Ovary (tissue), 10 donors: ENCODE results near the gene HDHD3. TPM values are rescaled to one million over a fixed set of nuclear protein-coding genes. Genes with fewer than 3 reads are reported as not detected.

ENCODE experiments used
- DNase-seq, 5 donors: peaks; one replicate each; pipeline ENCODE4 v3.0.0-alpha.2; 2019 to 2020
- H3K27ac ChIP-seq, 2 donors: fragments of 200-600 bp; one replicate each; pipeline versions ENCODE4 v1.5.1 to v1.8.0; 2019 to 2022
- H3K27me3 ChIP-seq: fragments of 200-600 bp; one replicate; pipeline ENCODE4 v1.8.0; 2022
- H3K36me3 ChIP-seq: fragments of 200-600 bp; sonication (generic); one replicate; pipeline ENCODE4 v1.5.1; 2019
- H3K4me1 ChIP-seq: one replicate; pipeline ENCODE4 v1.8.1; 2013; ENCODE audit warnings: mild to moderate bottlenecking, moderate library complexity; ENCODE audit not compliant: insufficient read depth
- H3K4me3 ChIP-seq: fragments of 200-600 bp; sonication (generic); one replicate; pipeline ENCODE4 v1.5.1; 2017
- H3K9me3 ChIP-seq, 2 donors: fragments of 200-600 bp in 1 of 2; sonication (generic) in 1 of 2; one replicate each; pipeline versions ENCODE4 v1.5.1 to v1.8.1; 2013 to 2019; ENCODE audit warnings: mild to moderate bottlenecking in 1 of 2, moderate library complexity in 1 of 2
- CTCF ChIP-seq, 3 donors: fragments of 450-650 bp in 2 of 3; fragments of 200-600 bp in 1 of 3; IDR thresholded peaks; one replicate each; pipeline versions ENCODE4 v1.5.1 to v1.8.0; 2016 to 2022; ENCODE audit warnings: antibody characterized with exemption in 3 of 3, mild to moderate bottlenecking in 1 of 3
- EP300 ChIP-seq: sonication (generic); formaldehyde crosslinking; IDR thresholded peaks from one replicate; pipeline ENCODE4 v1.6.1; 2017; ENCODE audit warnings: antibody characterized with exemption
- POLR2A ChIP-seq: fragments of 450-650 bp; IDR thresholded peaks from one replicate; pipeline ENCODE4 v1.6.1; 2017; ENCODE audit warnings: antibody characterized with exemption, mild to moderate bottlenecking, moderate library complexity
- WGBS, 3 donors: extraction: QIAGEN DNeasy Blood & Tissue Kit in 1 of 3; methylation state at CpG; one replicate each; pipeline versions ENCODE4 v1.1.5 to v1.1.7; 2013 to 2017; 5-methylcytosine and 5-hydroxymethylcytosine counted together
- intact Hi-C, 4 donors: fragments of 100-400 bp; cut with DNase I; formaldehyde crosslinking; loops; one replicate each; pipeline versions ENCODE4 v1.11.0 to v1.15.1; 2022 to 2023
- long read RNA-seq, 3 donors: library from polyadenylated mRNA in 2 of 3; unstranded in 2 of 3; transcript quantifications; one replicate each; pipeline ENCODE4 v2.0.0 and lab custom pipeline, GENCODE V29; 2021 to 2026
- polyA plus RNA-seq, 2 donors: library from polyadenylated mRNA; stranded (reverse); fragments of 200-250 nt in 1 of 2; fragments of 350-450 nt in 1 of 2; fragmentation: Illumina TruSeq in 1 of 2; extraction: RNeasy Lipid Tissue Mini Kit (QIAGEN cat#74804) in 1 of 2; gene quantifications; one replicate each; pipeline ENCODE4 v1.2.3, GENCODE V29; 2013 to 2014
- total RNA-seq, 7 donors: library from RNA; depleted of rRNA in 2 of 7; stranded (reverse); fragments of >200 nt in 2 of 7; fragmentation: NEBNext Ultra II Directional in 3 of 7; extraction: Animal tissue kit (Norgen Biotek cat#: 25700) in 3 of 7; gene quantifications; one replicate each; pipeline versions ENCODE4 v1.1.0 to v1.2.4, GENCODE V29; 2016 to 2023
- donor health status: DM: no; HTN: no; CAD: no; lungs with moderate emphysema.
- donor health status: DM: no; HTN: no; CAD: no.
- donor health status: Bipolar disorder and iron deficiency.
- donor health status: DM: yes; HTN: yes; CAD: no.
- donor health status: DM: no; HTN: no; CAD: no.
- donor health status: DM: yes; HTN: yes; CAD: no.

Gene HDHD3, protein sequence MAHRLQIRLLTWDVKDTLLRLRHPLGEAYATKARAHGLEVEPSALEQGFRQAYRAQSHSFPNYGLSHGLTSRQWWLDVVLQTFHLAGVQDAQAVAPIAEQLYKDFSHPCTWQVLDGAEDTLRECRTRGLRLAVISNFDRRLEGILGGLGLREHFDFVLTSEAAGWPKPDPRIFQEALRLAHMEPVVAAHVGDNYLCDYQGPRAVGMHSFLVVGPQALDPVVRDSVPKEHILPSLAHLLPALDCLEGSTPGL
- total RNA-seq (10 to 100 TPM; 15.4 to 23.9 (median 21.1) TPM), polyA plus RNA-seq (10 to 100 TPM in 1 of 2 donors, 1 to 10 TPM in 1; 8.9 to 24.9 TPM)
- long read RNA-seq, donor 1, transcript HDHD3-202 (3 exons, 1,497 nt), result major isoform, 86 of 115 reads
- long read RNA-seq, donor 1, transcript HDHD3-203 (3 exons, 913 nt), result minor isoform, 24 of 115 reads
- long read RNA-seq, donor 1, partial matches to known transcripts, result 0 of 115 reads
- long read RNA-seq, donor 1, other reads (novel, unspliced or antisense), result 3 of 115 reads
- long read RNA-seq, donor 2, partial matches to known transcripts, result 0 of 3 reads
- long read RNA-seq, donor 2, other reads (novel, unspliced or antisense), result 0 of 3 reads
- long read RNA-seq, donor 3, transcript HDHD3-202 (3 exons, 1,497 nt), result major isoform, 9 of 24 reads
- long read RNA-seq, donor 3, transcript HDHD3-203 (3 exons, 913 nt), result major isoform, 9 of 24 reads
- long read RNA-seq, donor 3, partial matches to known transcripts, result 4 of 24 reads
- long read RNA-seq, donor 3, other reads (novel, unspliced or antisense), result 0 of 24 reads

- Histone ChIP-seq H3K36me3 (no peaks in the 10 kb centered on the region), H3K27ac (peak within 1 kb of the TSS; percentile 61 to 64), H3K4me1 (peaks cover 10% of the 10 kb centered on the region), H3K4me3 (peak within 1 kb of the TSS; percentile 53), H3K9me3 (no peaks in the 10 kb centered on the region), H3K27me3 (no peaks in the 10 kb centered on the region)
- TF ChIP-seq CTCF (IDR thresholded peaks at IDR 0.05) (no peak), EP300 (no peak), POLR2A (peak; percentile 65)
- intact Hi-C loops, result loop anchor here in 1 of 4 donors (5.0 kb wide), 1 partner anchor 35 kb away; the partner anchor contains the start of gene WDR31
- peak; percentile 82 to 90 (median 84) for DNase-seq
- 1% methylated on average over 55 to 74 of the region's 74 CpGs for WGBS, 3 donors
Observed at GRCh38 chr9:113376634-113377567, at the start of gene HDHD3. Gene HDHD3, minus strand, starts transcription at chr9:113376986. Its CDS starts 2,632 bp downstream, at chr9:113374354.

- no peaks in the 10 kb centered on the region for H3K4me1 ChIP-seq
- H3K36me3 ChIP-seq, result no peaks in the 10 kb centered on the region
- no peaks in the 10 kb centered on the region for H3K9me3 ChIP-seq
- intact Hi-C loops, result no loop called here
- 30 to 58% (median 44%) methylated on average over 2 of the region's 2 CpGs for WGBS, 3 donors
- no peaks in the 10 kb centered on the region for H3K27me3 ChIP-seq
- TF ChIP-seq POLR2A (no peak), CTCF (IDR thresholded peaks at IDR 0.05) (no peak), EP300 (no peak)
- no peak overlapping the region for H3K27ac ChIP-seq
- no peak for DNase-seq
- H3K4me3 ChIP-seq, result no peak overlapping the region
Observed at GRCh38 chr9:113425072-113425471, 48.3 kb upstream of the HDHD3 start.

DNA sequence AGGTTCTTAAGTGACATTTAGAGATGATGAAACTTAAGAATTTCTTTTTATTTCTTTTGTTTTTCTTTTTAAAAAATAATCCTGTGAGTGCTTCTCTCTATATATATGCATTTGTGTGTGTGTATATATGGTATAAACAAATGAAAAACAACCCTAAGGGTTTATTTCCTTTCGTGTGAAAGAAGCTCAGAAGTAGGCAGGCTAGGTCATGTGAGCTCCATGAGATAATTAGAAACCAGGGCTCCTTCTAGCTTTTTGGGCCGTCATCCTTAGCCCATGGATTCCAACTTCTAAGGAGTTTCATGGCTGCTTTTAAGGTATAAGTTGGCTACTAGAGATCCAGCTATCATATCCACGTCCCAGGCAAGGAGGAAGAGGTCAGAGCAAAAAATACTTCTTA lies 44.9 kb upstream of the HDHD3 start:
- Histone ChIP-seq H3K27ac (no peak overlapping the region), H3K4me3 (no peak overlapping the region), H3K9me3 (no peaks in the 10 kb centered on the region), H3K27me3 (no peaks in the 10 kb centered on the region), H3K36me3 (no peaks in the 10 kb centered on the region), H3K4me1 (no peaks in the 10 kb centered on the region)
- TF ChIP-seq CTCF (IDR thresholded peaks at IDR 0.05), result no peak
- WGBS, 3 donors, result 68 to 72% (median 69%) methylated on average over 3 of the region's 3 CpGs
- intact Hi-C loops, result no loop called here
- no peak for DNase-seq

DNA sequence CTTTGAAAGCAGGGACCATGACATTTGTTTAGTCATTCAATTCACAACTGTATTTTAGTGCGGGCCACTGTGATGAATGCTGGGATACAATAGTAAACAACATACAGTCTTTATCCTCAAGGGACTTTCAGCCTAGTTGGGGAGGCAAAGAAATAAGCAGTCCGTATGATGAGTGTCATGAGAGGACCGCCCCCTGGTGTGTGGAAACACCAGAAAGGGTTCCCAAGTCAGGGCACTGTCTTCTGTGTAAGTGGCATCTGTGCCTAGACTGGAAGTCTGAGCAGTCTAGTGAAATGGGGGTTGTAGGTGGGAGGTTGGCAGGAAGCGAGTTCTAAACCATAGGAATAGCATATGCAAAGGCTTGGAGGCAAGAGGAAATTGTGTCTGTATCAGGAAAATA lies 40.6 kb upstream of the HDHD3 start:
- intact Hi-C loops, result no loop called here
- Histone ChIP-seq H3K36me3 (no peaks in the 10 kb centered on the region), H3K4me1 (no peaks in the 10 kb centered on the region), H3K27ac (no peak overlapping the region), H3K27me3 (no peaks in the 10 kb centered on the region), H3K4me3 (no peak overlapping the region), H3K9me3 (no peaks in the 10 kb centered on the region)
- no peak for DNase-seq
- TF ChIP-seq POLR2A, result no peak
- TF ChIP-seq CTCF (IDR thresholded peaks at IDR 0.05), result no peak
- no peak for TF ChIP-seq EP300
- 71 to 83% (median 80%) methylated on average over 4 of the region's 4 CpGs for WGBS, 3 donors
